Fibroblast of pulmonary artery (primary cell): ENCODE results near the gene BBS9.
A peak's percentile ranks its signal among the peaks of the same experiment; 100 is the strongest.

Experiments used
- DNase-seq: peaks from one replicate; pipeline ENCODE4 v3.0.0-alpha.2; 2010; ENCODE audit warnings: low read depth
- H3K4me3 ChIP-seq: replicated peaks from 2 replicates; pipeline ENCODE4 v1.5.1; 2011; ENCODE audit warnings: low read depth, mild to moderate bottlenecking, control low read depth, low read length, moderate library complexity
- CTCF ChIP-seq: IDR thresholded peaks from 2 replicates; pipeline ENCODE4 v1.5.1; 2011; ENCODE audit warnings: mild to moderate bottlenecking, control low read depth, low read length, inconsistent platforms; ENCODE audit errors: missing control alignments

BBS9 gene

GRCh38 chr7:33425929-33426678, 296.7 kb downstream of the BBS9 start:
- H3K4me3 ChIP-seq: no peak overlapping the region
- no peak for TF ChIP-seq CTCF
- no peak for DNase-seq

GRCh38 chr7:33428415-33428814, 299.1 kb downstream of the BBS9 start:
- no peak for TF ChIP-seq CTCF
- DNase-seq: no peak
- no peak overlapping the region for H3K4me3 ChIP-seq

GRCh38 chr7:33431543-33431942, 302.2 kb downstream of the BBS9 start:
- DNase-seq: no peak
- no peak for TF ChIP-seq CTCF
- no peak overlapping the region for H3K4me3 ChIP-seq

GRCh38 chr7:33432821-33433220, 303.5 kb downstream of the BBS9 start:
- H3K4me3 ChIP-seq: no peak overlapping the region
- TF ChIP-seq CTCF: no peak
- no peak for DNase-seq

GRCh38 chr7:33433357-33433756, 304.0 kb downstream of the BBS9 start:
- no peak overlapping the region for H3K4me3 ChIP-seq

GRCh38 chr7:33444511-33444910, 315.1 kb downstream of the BBS9 start:
- peak; percentile 87 for DNase-seq
- H3K4me3 ChIP-seq: no peak overlapping the region
- TF ChIP-seq CTCF: no peak

More at GRCh38 chr7:33433357-33433756, 304.0 kb downstream of the BBS9 start:
- no peak for TF ChIP-seq CTCF
- DNase-seq: no peak

- DNase-seq: no peak
- TF ChIP-seq CTCF: no peak
- H3K4me3 ChIP-seq: no peak overlapping the region
Observed at GRCh38 chr7:33446551-33446950, 317.2 kb downstream of the BBS9 start.
